Epithelial cell of esophagus (primary cell): Measurements from ENCODE around the gene DHH.
"Not testable (repeated sequence)": the region's sequence is repeated elsewhere in the genome, so short reads cannot be mapped to it uniquely, and the experiment has no call there.

Source experiments
- DNase-seq: peaks from one replicate; pipeline ENCODE4 v3.0.0; 2010; ENCODE audit warnings: low read depth
- H3K4me3 ChIP-seq: 2 replicates; pipeline ENCODE4 v1.5.1; 2011; ENCODE audit warnings: mild to moderate bottlenecking, low read length, control low read depth
- TF ChIP-seq, protein P1 (sequence below): IDR thresholded peaks from 2 replicates; pipeline ENCODE4 v1.5.1; 2011; ENCODE audit warnings: low read depth, mild to moderate bottlenecking, low read length, control low read depth, inconsistent platforms; ENCODE audit not compliant: insufficient read depth; ENCODE audit errors: missing control alignments

The DHH gene

DNA sequence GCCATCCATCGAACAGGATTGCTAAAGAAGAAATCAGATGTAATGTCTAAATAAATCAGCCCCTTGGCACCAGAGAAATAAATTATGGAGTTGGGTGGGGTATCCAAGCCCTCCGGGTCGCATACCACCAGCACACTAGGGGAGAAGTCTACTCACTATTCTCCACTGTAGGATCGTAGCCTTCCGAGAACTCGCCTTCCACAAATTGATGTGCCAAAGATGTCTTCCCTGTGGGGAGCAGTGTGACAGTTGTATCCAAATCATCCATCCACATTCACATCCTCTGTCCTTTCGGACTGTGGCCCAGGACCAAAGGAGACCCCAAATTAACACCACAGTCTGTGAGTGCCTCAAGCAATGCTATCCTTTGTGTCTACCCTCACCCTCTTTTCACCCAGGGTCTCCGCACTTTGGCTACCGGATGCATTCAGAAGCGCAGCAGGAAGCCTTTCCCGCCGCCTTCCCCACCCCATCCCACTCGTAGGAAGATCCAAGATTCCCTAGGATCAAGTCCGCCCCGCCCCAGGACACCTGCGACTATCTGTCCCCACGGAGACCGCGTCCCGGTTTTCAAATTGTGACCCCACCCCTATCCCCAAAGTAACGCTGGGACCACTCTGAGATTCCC, 25.6 kb downstream of the DHH start:
- TF ChIP-seq, protein P1, sequence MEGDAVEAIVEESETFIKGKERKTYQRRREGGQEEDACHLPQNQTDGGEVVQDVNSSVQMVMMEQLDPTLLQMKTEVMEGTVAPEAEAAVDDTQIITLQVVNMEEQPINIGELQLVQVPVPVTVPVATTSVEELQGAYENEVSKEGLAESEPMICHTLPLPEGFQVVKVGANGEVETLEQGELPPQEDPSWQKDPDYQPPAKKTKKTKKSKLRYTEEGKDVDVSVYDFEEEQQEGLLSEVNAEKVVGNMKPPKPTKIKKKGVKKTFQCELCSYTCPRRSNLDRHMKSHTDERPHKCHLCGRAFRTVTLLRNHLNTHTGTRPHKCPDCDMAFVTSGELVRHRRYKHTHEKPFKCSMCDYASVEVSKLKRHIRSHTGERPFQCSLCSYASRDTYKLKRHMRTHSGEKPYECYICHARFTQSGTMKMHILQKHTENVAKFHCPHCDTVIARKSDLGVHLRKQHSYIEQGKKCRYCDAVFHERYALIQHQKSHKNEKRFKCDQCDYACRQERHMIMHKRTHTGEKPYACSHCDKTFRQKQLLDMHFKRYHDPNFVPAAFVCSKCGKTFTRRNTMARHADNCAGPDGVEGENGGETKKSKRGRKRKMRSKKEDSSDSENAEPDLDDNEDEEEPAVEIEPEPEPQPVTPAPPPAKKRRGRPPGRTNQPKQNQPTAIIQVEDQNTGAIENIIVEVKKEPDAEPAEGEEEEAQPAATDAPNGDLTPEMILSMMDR: no peak
- DNase-seq: no peak
- H3K4me3 ChIP-seq: peak overlapping the region; percentile 69

DNA sequence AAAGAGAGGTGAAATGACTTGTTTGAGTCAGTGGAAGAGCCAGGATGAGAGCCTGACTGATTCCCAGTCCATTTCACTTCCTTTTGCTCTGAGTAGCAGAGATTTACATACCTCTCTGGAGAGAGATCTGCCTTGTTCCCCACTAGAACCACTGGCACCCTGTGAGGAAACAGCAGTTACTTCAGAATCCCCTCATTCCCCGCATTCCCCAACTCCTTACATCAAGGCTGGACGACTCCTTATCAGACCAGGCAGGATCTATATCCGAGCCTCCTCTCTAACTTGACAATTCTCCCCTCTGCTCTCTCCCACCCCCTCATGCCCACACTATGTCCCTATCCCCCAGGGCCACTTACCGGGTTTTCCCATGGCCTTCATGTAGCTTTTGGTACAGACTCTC, 28.5 kb downstream of the DHH start:
- TF ChIP-seq, protein P1: no peak
- no peak overlapping the region for H3K4me3 ChIP-seq
- no peak for DNase-seq

DNA sequence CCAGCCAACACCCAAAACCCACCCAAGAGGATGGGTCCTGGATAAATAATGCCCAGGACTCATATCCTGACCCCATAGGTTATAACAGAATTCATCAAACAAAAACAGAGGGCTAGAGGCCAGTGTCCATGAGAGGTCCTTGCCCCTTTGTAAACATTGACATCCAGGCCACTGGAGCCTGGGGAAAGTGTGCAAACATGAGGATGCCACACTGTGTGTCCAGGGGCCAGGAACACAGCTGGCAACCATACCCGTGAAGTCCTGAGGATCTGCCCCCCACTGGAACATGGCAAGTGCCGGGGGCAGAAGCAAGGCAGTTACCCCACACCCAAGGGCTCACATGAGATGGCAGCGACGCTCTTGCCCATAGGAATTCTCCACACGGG, 29.8 kb downstream of the DHH start:
- no peak overlapping the region for H3K4me3 ChIP-seq
- TF ChIP-seq, protein P1: no peak
- DNase-seq: no peak

DNA sequence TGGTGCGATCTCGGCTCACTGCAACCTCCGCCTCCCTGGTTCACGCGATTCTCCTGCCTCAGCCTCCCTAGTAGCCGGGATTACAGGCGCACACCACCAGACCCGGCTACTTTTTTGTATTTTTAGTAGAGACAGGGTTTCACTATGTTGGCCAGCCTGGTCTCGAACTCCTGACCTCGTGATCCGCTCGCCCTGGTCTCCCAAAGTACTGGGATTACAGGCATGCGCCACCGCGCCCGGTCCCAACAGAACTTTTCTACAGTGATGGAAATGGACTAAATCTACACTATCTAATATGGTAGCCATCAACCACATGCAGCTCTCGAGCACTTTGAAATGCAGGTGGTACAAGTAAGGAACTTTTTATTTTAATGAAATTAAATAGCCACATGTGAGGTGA, 32.7 kb downstream of the DHH start:
- not testable (repeated sequence) for DNase-seq, H3K4me3 ChIP-seq

DNA sequence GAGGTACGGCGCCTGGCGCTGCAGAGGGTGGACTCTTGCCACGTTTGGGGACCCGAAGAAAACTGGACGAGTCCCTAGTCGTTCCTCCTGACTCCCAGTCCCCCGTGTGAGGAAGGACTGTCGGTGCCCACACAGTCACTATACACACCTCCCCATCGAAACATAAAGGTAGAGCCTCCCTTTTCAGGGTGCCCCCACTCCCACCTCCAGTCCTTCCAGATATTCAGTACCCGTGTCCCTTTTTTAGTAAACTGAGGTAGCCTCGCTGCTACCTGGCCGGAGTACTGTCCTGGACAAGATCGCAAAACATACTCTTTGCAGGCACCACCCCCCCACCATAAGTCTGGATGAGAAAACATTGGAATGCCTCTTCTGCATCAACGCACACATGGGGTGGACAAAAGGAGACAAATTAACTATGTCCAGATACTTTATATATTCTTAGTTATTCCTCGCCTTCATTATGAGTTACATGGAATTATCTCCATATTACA, 33.4 kb downstream of the DHH start:
- TF ChIP-seq, protein P1: no peak
- DNase-seq: no peak
- H3K4me3 ChIP-seq: peak overlapping the region; percentile 76

DNA sequence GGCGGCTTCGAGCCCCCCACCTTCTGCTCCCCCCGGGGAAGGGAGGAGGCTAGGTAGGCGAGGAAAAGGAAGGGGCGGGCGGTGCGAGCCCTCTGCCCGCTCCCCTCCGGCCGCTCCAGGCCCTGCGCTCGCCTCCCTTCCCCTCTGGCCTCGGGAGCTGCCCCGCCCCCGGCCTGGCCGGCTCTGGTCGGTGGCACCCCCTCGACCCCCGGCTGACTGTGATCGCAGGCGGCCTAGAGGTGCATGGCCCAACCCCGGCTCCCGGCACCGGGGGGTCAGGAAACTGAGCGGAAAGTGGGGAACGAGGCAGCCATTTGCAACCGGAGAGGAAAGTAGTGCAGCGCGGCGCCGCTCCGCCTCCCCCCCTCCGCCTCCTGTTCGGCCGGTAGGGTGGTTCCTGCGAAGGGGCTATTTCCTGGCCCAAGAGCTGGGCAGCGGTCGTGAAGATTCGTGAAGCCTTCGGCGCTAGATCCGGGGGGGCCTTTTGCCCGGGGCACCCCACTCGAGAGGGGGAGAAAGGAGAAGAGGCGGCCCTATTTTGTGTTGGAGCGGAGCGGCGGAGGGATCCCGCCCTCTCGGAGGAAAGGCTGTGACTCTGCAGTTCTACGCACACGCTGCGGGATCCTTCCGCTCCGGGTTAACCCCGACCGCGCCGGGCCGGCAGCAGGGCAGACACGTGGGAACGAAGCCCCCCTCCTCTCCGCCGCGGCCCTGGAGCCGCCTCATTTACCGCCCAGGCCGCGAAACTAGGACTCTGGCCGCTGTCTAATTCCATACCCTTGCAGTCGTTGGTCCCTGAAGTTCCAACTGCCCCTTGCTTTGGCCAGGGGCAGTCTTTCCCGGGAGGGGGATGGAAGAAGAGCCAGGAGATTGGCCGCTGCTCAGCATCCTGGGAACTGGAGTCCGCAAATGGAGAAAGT, 34.1 kb downstream of the DHH start, which contains the start of gene KMT2D:
TSS of gene KMT2D (minus strand) at position 558 of the 920 bp plus-strand sequence. CDS start 5,470 bp downstream, outside the sequence.
- DNase-seq: peak; percentile 96
- TF ChIP-seq, protein P1: peak; percentile 39
- H3K4me3 ChIP-seq: peak within 1 kb of the TSS; percentile 76

DNA sequence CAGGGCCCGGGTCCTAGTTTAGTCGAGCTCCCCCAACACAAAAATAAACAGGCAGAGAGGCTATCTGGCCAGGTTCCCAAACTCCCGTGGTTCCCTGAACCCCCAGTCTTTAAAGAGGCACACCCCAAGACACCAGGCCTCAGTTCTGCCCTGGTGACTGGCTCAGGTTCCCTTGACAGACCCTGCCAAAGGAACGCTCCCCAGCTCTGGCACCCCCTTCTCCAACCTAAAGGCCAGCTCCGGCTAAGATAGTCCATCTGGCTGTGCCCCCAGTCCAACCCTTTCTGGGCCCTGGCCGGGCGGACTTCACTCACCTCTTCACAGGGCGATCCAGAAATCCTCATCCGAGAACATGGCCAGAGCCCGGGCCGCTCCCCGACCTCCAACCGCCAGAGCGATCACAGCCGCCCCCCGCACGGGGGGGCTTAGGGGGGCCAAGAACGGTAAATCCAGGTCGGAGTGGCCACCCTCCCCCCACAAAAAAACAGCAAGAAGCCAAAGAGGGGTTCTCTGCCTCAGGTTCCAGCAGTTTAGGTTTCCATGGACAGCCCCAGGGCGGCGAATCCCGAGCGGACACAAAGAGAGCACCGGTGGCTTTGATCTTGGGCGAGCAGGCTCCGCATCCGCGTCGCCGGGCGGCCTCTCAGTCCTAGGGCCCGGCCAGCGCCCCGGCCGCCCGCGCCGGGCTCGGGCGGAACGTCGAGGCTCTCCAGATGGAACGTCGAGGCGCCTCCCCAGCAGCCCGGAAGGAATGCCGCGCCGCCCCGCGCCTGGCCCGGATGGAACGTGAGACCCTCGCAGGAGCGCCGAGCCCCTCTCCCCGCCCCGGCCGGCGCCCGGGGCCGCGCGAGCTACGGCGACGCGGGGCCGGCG, 35.1 kb downstream of the DHH start:
- peak overlapping the region; percentile 76 for H3K4me3 ChIP-seq
- DNase-seq: peak; percentile 30
- TF ChIP-seq, protein P1: no peak
